ENCODE data around the gene CYP2E1. TPM values are rescaled to one million over a fixed set of nuclear protein-coding genes. Genes with fewer than 3 reads are reported as not detected.
A peak's percentile ranks its signal among the peaks of the same experiment; 100 is the strongest.
"Not testable (repeated sequence)": the region's sequence is repeated elsewhere in the genome, so short reads cannot be mapped to it uniquely, and the experiment has no call there.

The CYP2E1 gene
- total RNA-seq (under 1 TPM; 0.28 to 0.40 TPM), polyA plus RNA-seq (0.68 TPM)

GRCh38 chr10:133526957-133527588 lies at the start of gene CYP2E1:
CYP2E1 (plus strand) TSS chr10:133527363; CDS start chr10:133527396, 33 bp downstream.
- Mint-ChIP-seq H3K27ac (no peak within 1 kb of the TSS), H3K27me3 (peaks cover 26 to 54% of the 10 kb centered on the region in 2 donors), H3K36me3 (peaks cover 0 to 13% (median 0%) of the 10 kb centered on the region in 3 donors), H3K4me1 (peaks cover 15 to 25% (median 20%) of the 10 kb centered on the region in 3 donors), H3K4me3 (peak within 1 kb of the TSS in 3 of 7 donors; percentile 20 to 87 (median 87)), H3K9me3 (peaks cover 7 to 20% (median 9%) of the 10 kb centered on the region in 5 donors)
- Histone ChIP-seq H3K4me3 (ENCODE audit: low read length) (no peak within 1 kb of the TSS), H3K9me3 (ENCODE audit: low read length) (no peaks in the 10 kb centered on the region), H3K4me1 (ENCODE audit: insufficient read depth, low read length) (peaks cover 14% of the 10 kb centered on the region), H3K27me3 (ENCODE audit: insufficient read depth, low read length, poor library complexity, severe bottlenecking) (peaks cover 28% of the 10 kb centered on the region), H3K27ac (ENCODE audit: low read depth, low read length) (no peak within 1 kb of the TSS), H3K36me3 (ENCODE audit: insufficient read depth, low read length) (no peaks in the 10 kb centered on the region)
- CTCF ChIA-PET: no interaction called here
- POLR2A ChIA-PET: no interaction called here
- DNase-seq: no peak

GRCh38 chr10:133481086-133481643 lies 46.0 kb upstream of the CYP2E1 start:
- Histone ChIP-seq H3K9me3 (ENCODE audit: low read length) (peaks cover 7% of the 10 kb centered on the region), H3K4me3 (ENCODE audit: low read length) (no peak overlapping the region), H3K36me3 (ENCODE audit: insufficient read depth, low read length) (no peaks in the 10 kb centered on the region), H3K27me3 (ENCODE audit: insufficient read depth, low read length, poor library complexity, severe bottlenecking) (no peaks in the 10 kb centered on the region), H3K4me1 (ENCODE audit: insufficient read depth, low read length) (no peaks in the 10 kb centered on the region), H3K27ac (ENCODE audit: low read depth, low read length) (no peak overlapping the region)
- peaks cover 6% of the 10 kb centered on the region in 3 donors for H3K4me1 Mint-ChIP-seq
- H3K4me3 Mint-ChIP-seq: peak overlapping the region in 1 of 7 donors; percentile 9
- peaks cover 3 to 38% (median 5%) of the 10 kb centered on the region in 3 donors for H3K36me3 Mint-ChIP-seq
- ChIA-PET CTCF (no interaction called here), POLR2A (no interaction called here)
- peak overlapping the region in 3 of 8 donors; percentile 22 to 51 (median 37) for H3K27ac Mint-ChIP-seq
- H3K9me3 Mint-ChIP-seq: peaks cover 17 to 39% (median 35%) of the 10 kb centered on the region in 5 donors
- DNase-seq: no peak
- peaks cover 3 to 4% of the 10 kb centered on the region in 2 donors for H3K27me3 Mint-ChIP-seq

GRCh38 chr10:133481657-133482056 lies 45.5 kb upstream of the CYP2E1 start:
- Mint-ChIP-seq H3K4me1 (peaks cover under 1 to 1% (median 1%) of the 10 kb centered on the region in 3 donors), H3K9me3 (peaks cover 21 to 43% (median 39%) of the 10 kb centered on the region in 5 donors), H3K4me3 (no peak overlapping the region), H3K36me3 (peaks cover 4 to 43% (median 5%) of the 10 kb centered on the region in 3 donors), H3K27me3 (peaks cover 4 to 5% of the 10 kb centered on the region in 2 donors), H3K27ac (peak overlapping the region in 2 of 8 donors; percentile 22 to 89)
- Histone ChIP-seq H3K4me3 (ENCODE audit: low read length) (no peak overlapping the region), H3K27ac (ENCODE audit: low read depth, low read length) (no peak overlapping the region), H3K36me3 (ENCODE audit: insufficient read depth, low read length) (no peaks in the 10 kb centered on the region), H3K9me3 (ENCODE audit: low read length) (peaks cover 9% of the 10 kb centered on the region), H3K4me1 (ENCODE audit: insufficient read depth, low read length) (no peaks in the 10 kb centered on the region), H3K27me3 (ENCODE audit: insufficient read depth, low read length, poor library complexity, severe bottlenecking) (no peaks in the 10 kb centered on the region)
- CTCF ChIA-PET: no interaction called here
- POLR2A ChIA-PET: no interaction called here
- no peak for DNase-seq

- H3K27me3 ChIP-seq (ENCODE audit: insufficient read depth, low read length, poor library complexity, severe bottlenecking): no peaks in the 10 kb centered on the region
- peaks cover 13% of the 10 kb centered on the region for H3K9me3 ChIP-seq (ENCODE audit: low read length)
- ChIA-PET CTCF (no interaction called here), POLR2A (no interaction called here)
- H3K9me3 Mint-ChIP-seq: peaks cover 34 to 60% (median 53%) of the 10 kb centered on the region in 5 donors
- H3K4me1 ChIP-seq (ENCODE audit: insufficient read depth, low read length): no peaks in the 10 kb centered on the region
- no peak overlapping the region for H3K4me3 ChIP-seq (ENCODE audit: low read length)
- no peak overlapping the region for H3K27ac ChIP-seq (ENCODE audit: low read depth, low read length)
- no peak for DNase-seq
- no peak overlapping the region for H3K27ac Mint-ChIP-seq
- peaks cover 9 to 12% of the 10 kb centered on the region in 2 donors for H3K27me3 Mint-ChIP-seq
- no peak overlapping the region for H3K4me3 Mint-ChIP-seq
- H3K36me3 ChIP-seq (ENCODE audit: insufficient read depth, low read length): no peaks in the 10 kb centered on the region
- H3K4me1 Mint-ChIP-seq: no peaks in the 10 kb centered on the region
- peaks cover 5 to 59% (median 7%) of the 10 kb centered on the region in 3 donors for H3K36me3 Mint-ChIP-seq
Measured at GRCh38 chr10:133484818-133485217, 42.3 kb upstream of the CYP2E1 start.

- Histone ChIP-seq H3K4me3 (ENCODE audit: low read length) (no peak overlapping the region), H3K36me3 (ENCODE audit: insufficient read depth, low read length) (no peaks in the 10 kb centered on the region), H3K27ac (ENCODE audit: low read depth, low read length) (no peak overlapping the region), H3K27me3 (ENCODE audit: insufficient read depth, low read length, poor library complexity, severe bottlenecking) (no peaks in the 10 kb centered on the region), H3K4me1 (ENCODE audit: insufficient read depth, low read length) (no peaks in the 10 kb centered on the region), H3K9me3 (ENCODE audit: low read length) (peaks cover 13% of the 10 kb centered on the region)
- H3K36me3 Mint-ChIP-seq: peaks cover 5 to 61% (median 8%) of the 10 kb centered on the region in 3 donors
- no peaks in the 10 kb centered on the region for H3K4me1 Mint-ChIP-seq
- no peak overlapping the region for H3K4me3 Mint-ChIP-seq
- H3K27me3 Mint-ChIP-seq: peaks cover 10 to 12% of the 10 kb centered on the region in 2 donors
- H3K9me3 Mint-ChIP-seq: peaks cover 39 to 60% (median 56%) of the 10 kb centered on the region in 5 donors
- H3K27ac Mint-ChIP-seq: peak overlapping the region in 1 of 8 donors; percentile 61
- DNase-seq: no peak
- ChIA-PET POLR2A (no interaction called here), CTCF (no interaction called here)
Measured at GRCh38 chr10:133487085-133487484, 40.1 kb upstream of the CYP2E1 start.

- Histone ChIP-seq H3K4me3 (ENCODE audit: low read length) (no peak overlapping the region), H3K9me3 (ENCODE audit: low read length) (peaks cover 13% of the 10 kb centered on the region), H3K36me3 (ENCODE audit: insufficient read depth, low read length) (no peaks in the 10 kb centered on the region), H3K27ac (ENCODE audit: low read depth, low read length) (no peak overlapping the region), H3K4me1 (ENCODE audit: insufficient read depth, low read length) (no peaks in the 10 kb centered on the region), H3K27me3 (ENCODE audit: insufficient read depth, low read length, poor library complexity, severe bottlenecking) (no peaks in the 10 kb centered on the region)
- Mint-ChIP-seq H3K27me3 (peaks cover 10 to 12% of the 10 kb centered on the region in 2 donors), H3K4me1 (no peaks in the 10 kb centered on the region), H3K4me3 (no peak overlapping the region), H3K36me3 (peaks cover 5 to 54% (median 8%) of the 10 kb centered on the region in 3 donors), H3K9me3 (peaks cover 35 to 53% (median 49%) of the 10 kb centered on the region in 5 donors), H3K27ac (no peak overlapping the region)
- DNase-seq: no peak
- CTCF ChIA-PET: no interaction called here
- POLR2A ChIA-PET: no interaction called here
Measured at GRCh38 chr10:133488354-133488753, 38.8 kb upstream of the CYP2E1 start.

GRCh38 chr10:133489816-133490588 lies 37.2 kb upstream of the CYP2E1 start:
- Histone ChIP-seq H3K4me3 (ENCODE audit: low read length) (no peak overlapping the region), H3K27ac (ENCODE audit: low read depth, low read length) (no peak overlapping the region), H3K9me3 (ENCODE audit: low read length) (peaks cover 6% of the 10 kb centered on the region), H3K4me1 (ENCODE audit: insufficient read depth, low read length) (no peaks in the 10 kb centered on the region), H3K27me3 (ENCODE audit: insufficient read depth, low read length, poor library complexity, severe bottlenecking) (no peaks in the 10 kb centered on the region), H3K36me3 (ENCODE audit: insufficient read depth, low read length) (no peaks in the 10 kb centered on the region)
- Mint-ChIP-seq H3K27me3 (peaks cover 9 to 10% of the 10 kb centered on the region in 2 donors), H3K4me3 (no peak overlapping the region), H3K9me3 (peaks cover 28 to 40% (median 33%) of the 10 kb centered on the region in 5 donors), H3K36me3 (peaks cover 3 to 53% (median 8%) of the 10 kb centered on the region in 3 donors), H3K4me1 (no peaks in the 10 kb centered on the region), H3K27ac (peak overlapping the region in 1 of 8 donors; percentile 9)
- POLR2A ChIA-PET: no interaction called here
- CTCF ChIA-PET: no interaction called here
- no peak for DNase-seq

GRCh38 chr10:133493562-133493961 lies 33.6 kb upstream of the CYP2E1 start:
- not testable (repeated sequence) for H3K27me3 ChIP-seq (ENCODE audit: insufficient read depth, low read length, poor library complexity, severe bottlenecking)

More at GRCh38 chr10:133493562-133493961, 33.6 kb upstream of the CYP2E1 start:
- H3K9me3 ChIP-seq (ENCODE audit: low read length); H3K27ac Mint-ChIP-seq; H3K4me3 Mint-ChIP-seq; CTCF ChIA-PET; POLR2A ChIA-PET; DNase-seq; H3K4me1 Mint-ChIP-seq; H3K27me3 Mint-ChIP-seq; H3K36me3 ChIP-seq (ENCODE audit: insufficient read depth, low read length); H3K27ac ChIP-seq (ENCODE audit: low read depth, low read length); H3K4me3 ChIP-seq (ENCODE audit: low read length); H3K4me1 ChIP-seq (ENCODE audit: insufficient read depth, low read length); H3K9me3 Mint-ChIP-seq: not testable (repeated sequence)
- H3K36me3 Mint-ChIP-seq: peaks cover 0 to 21% (median 7%) of the 10 kb centered on the region in 3 donors

Measured in CD8-positive, alpha-beta memory T cell (primary cell).